ENCODE results near the gene CNNM3.

DNA sequence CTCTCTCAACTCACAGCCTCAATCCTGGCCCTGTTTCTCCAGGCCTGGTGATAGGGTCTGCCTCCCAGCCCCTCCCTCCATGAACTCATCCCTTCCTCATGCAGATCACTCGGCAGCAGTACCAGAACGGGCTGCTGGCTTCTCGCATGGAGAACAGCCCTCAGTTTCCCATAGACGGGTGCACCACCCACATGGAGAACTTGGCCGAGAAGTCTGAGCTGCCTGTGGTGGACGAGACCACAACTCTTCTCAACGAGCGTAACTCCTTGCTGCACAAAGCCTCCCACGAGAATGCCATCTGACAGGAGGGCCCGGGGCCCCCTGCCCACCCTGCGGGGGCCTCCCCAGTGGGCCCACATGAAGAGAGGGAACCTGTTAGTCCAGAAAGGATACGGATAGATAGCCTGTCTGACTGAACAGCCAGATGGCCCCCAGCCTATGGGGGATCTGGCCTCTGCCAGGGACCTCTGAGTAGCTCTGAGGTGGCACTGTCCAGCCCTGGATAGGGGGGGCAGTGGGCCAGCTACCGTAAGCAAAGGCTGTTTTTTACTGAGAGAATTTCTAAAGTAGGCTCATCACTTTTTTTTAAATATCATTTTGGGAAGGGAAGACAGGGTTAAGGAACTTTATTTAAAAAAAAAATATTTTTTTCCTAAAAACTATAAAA lies 6.7 kb upstream of the CNNM3 start:
- no peak for TF ChIP-seq POLR2A (IDR thresholded peaks at IDR 0.05; ENCODE audit: low read length)
- no peak for TF ChIP-seq GATA1 (IDR thresholded peaks at IDR 0.05; ENCODE audit: low read depth, low read length)
